Germinal center (tissue), 1 donor: ENCODE results near the gene SLC7A4.
"Not testable (repeated sequence)": the region's sequence is repeated elsewhere in the genome, so short reads cannot be mapped to it uniquely, and the experiment has no call there.

Source experiments
- DNase-seq: peaks from one replicate; pipeline ENCODE4 v3.0.0; 2012; ENCODE audit warnings: mixed read lengths, low spot score

The SLC7A4 gene

DNA sequence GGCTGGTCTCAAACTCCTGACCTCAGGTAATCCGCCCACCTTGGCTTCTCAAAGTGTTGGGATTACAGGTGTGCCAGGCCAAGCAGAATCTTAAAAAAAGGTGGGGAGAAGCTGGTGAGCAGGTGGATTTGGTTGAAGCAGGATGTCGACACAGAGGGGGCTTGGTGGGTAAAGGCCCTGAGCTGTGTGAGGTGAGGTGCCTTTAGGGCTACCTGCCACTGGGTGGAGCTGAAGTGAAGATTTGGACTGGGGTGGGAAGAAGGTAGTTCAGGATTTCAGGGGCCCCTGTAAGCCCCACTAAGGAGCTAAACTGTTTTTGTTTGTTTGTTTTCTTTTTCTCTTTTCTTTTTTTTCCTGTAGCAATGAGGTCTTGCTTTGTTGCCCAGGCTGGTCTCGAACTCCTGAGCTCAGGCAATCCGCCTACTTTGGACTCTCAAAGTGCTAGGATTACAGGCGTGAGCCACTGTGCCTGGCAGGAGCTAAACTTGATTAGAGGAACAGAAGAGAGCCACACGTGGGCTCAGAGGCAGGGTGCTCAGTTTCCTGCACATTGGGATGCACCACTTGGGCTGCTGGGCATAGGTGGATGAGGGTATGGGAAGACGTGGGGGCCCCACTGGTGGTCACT, 11.4 kb downstream of the SLC7A4 start:
- DNase-seq = peak; percentile 69

DNA sequence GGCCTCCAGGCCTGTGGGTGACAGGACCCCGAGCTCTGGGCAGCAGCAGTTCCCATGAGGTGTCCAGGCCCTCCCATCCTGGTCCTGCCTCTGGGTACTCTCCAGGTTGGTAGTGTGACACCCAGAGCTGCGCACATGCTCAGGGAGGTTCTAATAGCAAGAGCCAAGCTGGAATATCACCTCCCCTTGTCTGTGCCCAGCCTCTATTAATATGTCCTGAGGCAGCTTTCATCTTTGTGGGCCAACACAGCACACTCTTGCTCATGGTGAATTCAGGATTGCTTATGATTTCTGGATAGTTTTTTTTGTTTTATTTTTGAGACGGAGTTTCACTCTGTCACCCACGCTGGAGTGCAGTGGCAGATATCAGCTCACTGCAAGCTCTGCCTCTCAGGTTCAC, 14.0 kb downstream of the SLC7A4 start:
- no peak for DNase-seq

DNA sequence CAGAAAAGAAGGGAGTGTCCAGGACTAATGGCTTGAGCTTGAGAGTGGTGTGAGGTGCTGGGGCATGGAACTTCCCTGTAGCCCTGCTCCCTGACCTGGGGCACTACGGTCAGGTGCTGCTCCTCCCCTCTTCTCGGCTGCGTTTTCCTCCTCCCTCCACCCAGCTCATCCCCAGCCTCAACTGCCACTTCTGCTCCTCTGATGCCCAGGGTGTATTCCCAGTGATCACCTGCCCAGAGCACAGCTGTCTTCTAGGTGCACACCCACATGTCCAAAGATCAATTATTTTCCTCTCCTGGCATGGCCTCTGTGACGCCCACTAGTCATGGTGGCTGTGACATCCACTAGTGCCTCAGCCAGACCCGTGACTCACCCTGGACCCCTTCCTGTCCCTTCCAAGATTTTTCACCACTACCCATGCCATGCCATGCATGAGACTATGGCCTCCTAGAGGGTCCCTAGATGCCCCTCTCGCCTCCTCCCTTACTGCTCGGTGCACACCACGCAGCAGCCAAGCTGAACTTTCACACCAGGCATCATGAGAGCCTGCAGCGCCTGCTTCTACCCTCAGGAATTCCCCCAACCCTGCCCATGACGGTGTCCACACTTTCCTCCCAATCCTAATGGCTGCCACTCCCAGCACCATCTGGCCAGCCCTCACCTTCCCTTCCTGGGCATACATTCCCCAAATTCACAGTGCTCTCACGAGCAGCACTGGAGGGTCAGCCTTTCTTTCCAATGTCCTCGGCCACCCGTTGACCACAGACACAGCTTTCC, 15.5 kb downstream of the SLC7A4 start:
- no peak for DNase-seq

DNA sequence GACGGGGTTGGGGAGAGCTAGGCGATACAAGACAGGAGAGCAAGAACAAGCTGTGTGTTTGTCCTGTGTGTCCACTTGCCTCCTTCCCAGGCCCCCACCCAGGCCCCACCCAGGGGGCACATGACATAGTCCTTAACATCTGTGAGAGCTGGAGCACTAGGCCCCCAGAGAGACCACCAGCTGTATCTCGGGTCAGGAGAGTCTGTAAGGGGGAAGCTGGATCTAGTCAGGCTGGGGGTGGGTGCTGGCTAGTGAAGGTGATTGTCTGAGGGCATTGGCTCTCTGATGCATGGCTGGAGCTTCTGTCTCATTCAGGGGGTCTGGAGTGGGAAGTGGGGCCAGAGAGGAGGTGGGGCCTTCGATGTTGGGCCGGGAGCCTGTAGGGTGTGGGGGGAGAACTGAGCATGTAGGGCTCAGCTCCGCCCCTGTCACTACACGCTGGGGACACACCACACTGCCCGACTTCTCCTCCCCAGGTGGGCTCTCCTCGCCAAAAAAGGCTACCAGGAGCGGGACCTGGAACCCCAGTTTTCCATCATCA, 16.8 kb downstream of the SLC7A4 start:
- no peak for DNase-seq

DNA sequence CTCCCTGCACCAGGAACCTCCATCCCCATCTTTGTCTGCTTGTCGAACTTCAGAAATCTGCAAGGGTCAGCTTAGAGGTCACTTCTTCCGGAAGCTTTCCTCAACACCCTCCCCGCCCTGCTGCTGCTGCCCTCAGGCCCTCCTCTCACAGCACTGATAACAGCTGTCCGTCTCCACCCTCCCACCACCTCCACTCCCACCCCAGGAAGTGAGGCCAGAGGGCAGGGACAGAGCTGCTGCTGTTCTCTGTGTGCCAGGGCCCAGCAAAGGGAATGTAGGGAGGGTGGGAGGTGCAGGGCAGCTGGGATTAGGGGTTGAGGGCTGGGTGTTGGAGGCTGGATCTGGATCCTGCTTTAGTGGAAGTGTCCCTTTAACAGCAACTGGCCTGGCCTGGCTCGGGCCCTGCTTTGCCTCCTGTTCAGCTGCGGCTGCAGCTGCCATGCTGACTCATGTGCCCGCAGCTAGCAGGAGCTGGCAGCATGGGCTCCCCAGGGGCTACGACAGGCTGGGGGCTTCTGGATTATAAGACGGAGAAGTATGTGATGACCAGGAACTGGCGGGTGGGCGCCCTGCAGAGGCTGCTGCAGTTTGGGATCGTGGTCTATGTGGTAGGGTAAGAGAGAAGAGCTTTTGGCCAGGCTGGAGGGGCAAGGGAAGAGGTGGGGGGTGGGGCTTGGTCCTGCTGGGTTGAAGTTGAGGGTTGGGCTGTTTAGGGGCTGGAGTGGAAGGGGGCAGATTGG, 17.5 kb downstream of the SLC7A4 start, which contains the start of gene P2RX6:
Gene P2RX6 (plus strand): TSS at position 440 of the 740 bp plus-strand sequence. CDS start 10 bp downstream, at position 450.
- no peak for DNase-seq

DNA sequence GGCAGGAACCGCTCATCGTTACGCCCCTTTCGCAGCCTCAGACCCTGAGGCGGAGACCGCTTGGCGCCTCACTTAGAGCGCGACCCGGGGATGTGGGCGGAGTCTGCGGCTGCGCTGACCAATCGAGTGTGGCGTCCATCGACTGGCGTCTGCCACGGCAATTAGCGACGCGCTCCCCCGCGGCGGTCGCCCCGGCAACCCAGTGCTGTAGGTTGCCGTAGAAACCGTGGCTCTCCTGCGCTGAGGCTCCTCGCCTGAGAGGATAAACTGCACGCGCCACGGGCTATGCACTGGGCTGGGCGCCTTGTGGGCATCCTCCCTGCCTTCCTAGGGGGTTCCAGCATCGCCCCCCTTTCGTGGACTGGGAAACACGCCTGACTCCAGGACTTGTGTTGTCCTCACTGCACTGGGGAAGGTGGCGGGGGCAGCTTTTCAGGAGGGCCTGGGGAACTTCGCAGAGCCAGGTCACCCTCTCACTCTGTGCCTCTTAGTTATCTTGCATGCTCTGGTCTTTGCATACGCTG, 18.1 kb downstream of the SLC7A4 start:
- peak; percentile 93 for DNase-seq

DNA sequence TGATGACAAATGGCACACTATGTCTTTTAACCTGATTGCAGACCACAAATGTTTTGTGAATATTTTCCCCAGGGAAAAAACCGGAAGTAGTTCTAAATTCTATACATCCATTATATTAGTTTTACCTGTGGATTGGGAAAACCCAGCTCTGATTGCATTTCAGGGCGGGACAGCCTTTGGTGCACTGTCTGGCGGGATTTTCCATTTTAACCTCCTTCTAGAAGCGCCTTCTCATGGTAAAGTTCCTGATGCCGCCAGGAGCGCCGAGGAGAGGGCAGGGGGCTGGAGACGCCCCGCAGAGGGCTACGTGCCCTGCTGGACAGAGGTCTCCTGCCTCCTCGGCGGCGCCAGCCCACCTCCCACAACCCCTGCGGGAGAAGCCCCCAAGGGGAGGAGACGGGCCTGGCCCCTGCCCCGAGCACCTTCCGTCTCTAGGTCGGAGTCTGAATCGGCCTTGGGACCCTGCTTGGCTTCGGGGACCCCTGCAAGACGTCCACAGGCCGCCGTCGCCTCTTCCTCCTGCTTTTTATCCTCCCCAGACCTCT, 18.6 kb downstream of the SLC7A4 start:
- DNase-seq = no peak

DNA sequence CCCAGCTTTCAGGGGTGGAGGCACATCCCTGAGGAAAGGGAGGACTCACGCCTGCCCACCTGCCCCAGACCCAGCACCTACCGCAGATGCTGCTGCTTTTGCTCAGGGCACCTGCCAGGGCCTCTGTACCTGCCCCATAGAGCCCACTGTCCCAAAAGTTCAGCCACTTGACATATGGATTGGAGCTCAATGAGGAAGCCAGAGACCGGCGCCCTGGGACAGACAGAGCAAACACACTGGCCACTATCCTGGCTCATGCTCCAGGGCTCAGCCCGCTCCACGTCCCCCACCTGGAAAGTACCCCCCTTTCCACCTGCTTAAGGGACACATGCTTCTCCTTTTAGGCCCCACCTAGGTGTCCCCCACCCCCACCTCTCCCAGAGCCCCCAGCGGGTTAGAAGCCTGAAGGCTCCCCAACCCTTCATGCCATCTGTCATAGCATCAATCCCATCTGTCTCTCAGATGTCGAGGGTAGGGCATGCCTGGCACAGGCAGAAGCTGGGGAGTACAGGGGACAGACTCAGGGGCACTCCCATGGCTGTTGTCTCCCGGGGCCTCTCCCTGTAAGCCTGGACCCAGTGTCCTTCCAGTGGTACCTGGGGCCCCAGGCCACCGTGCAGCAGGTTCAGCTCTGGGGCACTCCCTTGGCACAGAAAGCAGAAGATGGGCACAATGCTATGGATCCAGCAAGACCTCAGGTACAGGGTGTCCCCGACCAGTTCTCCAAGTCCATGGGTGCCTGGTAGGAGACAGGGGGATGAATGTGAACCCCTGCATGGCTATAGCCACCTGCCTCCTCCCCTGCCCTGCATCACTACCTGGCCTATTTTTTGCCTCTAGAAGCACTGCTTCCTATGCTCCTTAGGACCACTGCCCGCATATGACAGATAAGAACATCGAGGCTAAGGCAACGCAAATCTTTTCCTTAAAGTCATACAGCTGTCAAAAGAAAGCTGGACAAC, 19.6 kb downstream of the SLC7A4 start:
- DNase-seq = no peak

DNA sequence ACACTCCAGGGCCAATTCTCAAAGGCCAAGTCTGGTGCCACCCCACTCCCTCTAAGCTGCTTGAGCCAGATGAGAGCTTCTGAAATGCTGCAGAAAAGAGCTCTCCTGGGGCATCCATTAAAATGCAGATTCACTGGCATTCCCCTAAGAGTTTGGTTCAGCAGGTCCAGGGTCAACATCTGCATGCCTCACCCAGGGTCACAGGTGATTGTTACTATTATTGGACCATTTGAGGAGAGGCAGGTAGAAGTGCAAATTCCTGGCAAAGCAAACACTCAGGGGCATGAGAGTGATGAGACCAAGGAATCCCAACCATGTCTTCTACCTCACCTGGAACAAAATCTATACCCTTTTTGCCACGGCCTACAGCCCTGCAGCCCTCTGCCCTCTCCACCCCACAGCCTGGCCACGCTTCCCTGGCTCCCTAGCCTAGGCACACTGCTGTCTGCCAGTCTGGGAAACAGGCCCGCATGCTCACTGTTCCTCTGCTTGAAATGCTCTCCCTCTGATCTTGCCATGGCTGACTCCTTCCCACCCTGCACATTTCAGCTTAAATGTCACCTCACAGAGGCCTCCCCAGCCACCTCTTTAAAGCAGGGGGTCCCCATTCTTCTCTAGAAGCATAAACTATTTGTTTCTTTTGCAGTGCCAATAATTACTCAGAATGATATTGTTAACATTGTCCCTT, 21.8 kb downstream of the SLC7A4 start:
- DNase-seq = no peak

DNA sequence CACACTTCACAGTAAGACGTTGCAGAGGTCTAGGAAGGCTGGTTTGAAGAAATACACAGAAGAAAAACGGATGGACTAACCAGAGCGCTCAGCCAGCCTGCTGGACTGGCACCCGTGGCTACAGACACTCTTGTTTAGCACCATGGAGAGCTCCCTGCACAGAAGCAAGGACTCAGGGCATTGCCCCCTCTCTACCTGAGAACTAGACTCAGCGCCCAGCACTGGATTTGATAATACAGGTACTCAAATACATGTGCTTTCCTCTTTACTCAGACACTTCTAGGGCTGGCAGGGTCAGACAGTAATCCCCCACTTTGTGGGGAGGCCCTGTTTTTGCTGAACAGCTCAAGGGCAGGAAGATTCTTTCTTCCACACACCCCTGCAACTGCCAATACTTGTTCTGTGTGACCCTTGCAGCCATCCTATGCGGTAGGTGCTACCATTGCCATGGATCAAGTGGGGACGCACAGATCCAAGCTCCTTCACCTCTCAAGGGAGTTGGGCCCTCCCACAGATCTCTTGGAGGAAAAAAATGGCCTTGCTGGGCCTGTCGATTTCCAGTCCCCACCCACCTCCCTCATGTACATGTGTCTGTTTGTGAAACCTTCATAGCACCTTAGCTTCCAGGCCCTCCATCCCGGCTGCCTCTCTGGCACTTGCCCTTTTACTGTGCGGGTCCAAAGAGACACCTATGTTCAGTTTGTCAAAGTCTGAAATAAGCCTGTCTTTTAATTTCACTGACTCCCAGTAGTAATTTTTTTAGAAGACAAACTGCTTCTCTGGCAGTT, 22.5 kb downstream of the SLC7A4 start:
- DNase-seq = peak; percentile 52

DNA sequence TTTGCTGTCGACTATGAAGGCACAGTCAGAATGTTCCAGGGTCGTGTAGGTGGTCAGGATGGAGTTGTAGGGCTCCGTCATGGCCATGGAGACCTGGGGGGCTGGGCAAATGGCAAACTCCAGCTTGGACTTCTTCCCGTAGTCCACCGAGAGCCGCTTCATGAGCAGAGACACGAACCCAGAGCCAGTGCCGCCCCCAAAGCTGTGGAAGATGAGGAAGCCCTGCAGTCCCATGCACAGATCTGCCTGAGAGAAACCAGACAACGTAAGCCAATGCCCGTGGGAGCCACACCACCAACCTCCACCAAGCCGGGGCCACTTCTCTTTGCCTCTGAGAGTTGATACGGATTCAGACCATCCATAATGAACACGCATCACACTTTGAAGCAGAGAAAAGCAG, 23.2 kb downstream of the SLC7A4 start:
- not testable (repeated sequence) for DNase-seq

DNA sequence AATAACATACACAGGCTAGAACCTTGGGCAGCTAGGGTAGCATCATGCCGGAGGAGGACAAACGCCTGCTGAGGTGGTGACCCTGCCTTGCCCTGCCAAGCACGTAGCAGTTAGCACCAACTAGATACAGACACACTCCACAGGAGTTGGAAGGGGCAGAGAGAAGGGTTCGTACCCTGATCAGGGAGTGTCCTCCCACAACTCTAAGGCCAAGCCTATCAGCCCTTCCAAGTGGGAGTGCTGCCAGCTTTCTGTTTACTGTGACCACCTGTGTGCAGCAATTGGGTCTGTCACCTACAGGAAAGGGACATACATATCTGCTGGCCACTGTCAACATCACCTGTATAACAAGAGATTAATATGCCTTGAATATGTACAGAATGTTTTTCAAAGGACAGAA, 28.6 kb downstream of the SLC7A4 start:
- DNase-seq = no peak

DNA sequence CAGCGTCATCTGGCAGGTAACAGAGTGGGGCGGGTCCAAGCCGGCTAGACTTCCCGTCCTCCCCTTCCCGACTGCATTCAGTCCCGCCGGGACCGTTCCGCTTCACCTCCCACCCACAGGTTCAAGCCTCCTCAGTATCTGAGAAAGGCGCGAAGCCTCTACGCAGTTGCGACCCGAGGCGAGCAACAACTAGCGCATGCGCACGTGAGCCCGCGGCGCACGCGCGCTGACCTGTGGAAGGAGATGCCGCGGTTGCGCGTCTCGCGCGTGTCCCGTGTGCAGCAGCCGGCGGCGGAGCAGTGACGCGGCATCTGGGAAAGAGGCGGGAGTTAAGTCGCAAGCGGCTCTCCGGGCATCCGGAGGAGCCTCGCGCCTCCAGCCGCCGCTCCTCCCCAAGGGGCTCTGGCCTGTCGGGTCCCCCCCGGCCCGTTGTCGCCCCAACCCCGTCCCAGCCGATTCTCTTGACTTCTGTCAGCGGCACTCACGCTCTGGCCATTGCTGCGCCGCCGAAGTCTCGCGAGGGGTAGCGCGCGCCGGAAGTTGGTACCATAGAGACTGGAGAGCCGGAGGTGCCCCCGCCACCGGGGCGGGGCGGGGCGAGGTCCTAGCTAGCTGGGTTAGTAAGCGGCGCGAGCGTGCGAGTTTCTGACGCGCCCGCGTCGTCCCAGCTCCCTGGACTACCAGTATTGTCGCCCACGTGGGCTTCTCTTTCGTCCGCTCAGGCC, 30.6 kb downstream of the SLC7A4 start, which contains the start of gene THAP7:
Gene THAP7 (minus strand): TSS at position 518 of the 725 bp plus-strand sequence. CDS start 207 bp downstream, at position 311.
- DNase-seq = peak; percentile 93

DNA sequence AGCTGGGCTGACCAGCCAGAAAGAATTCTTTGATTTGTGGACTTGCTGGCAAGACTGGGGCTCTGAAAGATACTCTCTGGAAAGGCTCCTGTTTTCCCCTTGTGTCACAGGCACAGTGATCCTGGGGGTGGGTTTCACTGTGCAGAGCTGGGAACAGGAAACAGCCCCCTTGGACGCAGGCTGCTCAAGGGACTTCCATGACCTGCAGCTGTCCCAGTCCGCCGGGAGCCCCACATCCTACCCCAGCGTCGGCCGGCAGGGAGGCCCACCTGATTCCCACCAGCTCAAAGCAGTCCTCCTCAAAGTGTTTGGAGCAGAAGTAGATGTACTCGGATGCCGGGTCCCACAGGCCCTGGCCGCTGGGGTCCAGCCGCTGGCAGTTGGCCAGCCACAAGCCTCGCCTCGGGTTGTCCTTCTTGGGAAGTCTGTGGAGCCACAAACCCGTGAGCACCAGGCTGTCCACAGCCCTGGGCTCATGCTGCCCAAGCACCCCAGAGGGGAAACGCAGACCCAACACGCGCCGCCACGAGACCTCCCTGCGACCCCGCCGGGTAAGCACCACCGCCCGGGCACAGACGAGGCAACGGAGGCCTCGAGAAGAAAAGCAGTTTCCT, 31.3 kb downstream of the SLC7A4 start:
- DNase-seq = no peak

DNA sequence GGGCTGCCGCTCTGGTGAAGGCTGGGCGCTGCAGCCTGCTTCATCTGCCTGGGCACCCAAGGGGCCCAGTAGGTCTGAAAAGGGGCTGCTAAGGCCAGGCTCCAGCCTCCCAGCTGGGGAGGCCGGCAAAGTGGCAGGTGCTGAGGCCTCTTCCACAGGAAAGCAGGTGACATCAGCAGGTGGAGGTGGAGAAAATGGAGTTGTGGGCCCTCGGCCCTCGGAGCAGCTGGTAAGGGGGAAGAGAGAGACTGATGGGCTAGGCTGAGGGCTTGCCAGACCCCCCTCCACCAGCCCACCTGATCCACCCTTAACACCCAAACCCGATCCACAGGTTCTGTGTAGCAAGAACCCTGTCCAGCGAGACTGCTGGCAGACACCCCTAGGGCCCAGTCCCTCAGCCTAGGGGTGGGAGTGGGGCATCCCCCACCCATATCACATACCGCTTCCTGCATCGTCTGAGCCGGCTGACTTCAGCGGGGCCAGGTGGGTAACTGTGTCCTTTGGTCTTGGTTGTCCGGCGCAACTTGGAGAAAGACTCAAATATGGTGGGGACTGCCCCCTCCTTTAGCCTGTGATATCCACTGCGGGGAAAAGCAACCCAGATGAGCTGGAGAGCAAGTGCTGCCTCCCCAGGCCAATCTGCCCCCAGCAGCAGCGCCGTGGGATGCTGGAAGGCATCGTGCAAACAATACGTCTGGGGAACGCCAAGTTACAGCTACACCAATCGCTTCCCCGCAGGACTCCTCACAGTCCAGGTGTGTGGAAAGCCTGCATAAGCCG, 32.0 kb downstream of the SLC7A4 start:
- DNase-seq = no peak

DNA sequence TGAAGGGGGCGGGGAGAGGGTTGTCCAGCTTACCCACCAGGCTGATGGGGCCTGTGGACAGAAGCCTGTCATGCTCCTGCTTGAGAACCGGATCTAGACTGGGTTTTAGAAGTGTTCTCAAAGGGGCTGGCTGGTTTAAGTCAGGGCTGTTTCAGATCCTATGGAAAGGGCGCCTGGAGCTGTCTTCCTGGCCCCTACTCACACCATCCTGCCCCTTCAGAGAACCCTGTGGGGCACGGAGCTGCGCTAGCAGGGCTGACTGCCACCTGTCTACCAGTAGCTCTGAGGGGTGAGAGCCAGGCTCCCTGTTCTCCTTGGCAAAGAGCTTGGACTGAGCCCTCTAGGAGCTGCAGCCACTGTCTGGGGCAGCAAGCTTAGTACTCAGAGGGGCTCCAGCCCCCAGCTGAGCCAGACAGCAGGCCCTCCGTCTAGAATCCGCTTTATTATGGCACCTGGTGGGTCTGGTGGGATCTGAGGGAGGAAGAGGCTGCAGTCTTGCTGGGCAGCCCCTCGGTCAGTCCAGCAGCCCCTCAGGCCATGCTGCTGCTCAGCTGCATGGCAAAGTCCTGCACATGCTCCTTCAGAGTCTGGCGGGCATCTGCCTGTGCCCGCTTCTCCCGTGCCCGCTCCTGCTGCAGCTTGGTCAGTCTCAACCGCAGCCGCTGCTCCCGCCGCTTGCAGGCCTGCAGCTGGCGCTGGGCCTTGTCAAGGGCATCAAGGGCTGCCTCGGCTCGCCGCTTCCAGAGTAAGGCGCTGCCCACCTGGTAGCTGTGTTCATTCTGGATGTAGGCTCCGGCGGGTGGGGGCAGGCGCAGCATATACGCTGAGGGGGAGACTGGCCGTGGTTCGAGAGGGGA, 32.8 kb downstream of the SLC7A4 start:
- DNase-seq = no peak
